Measurements from ENCODE around the gene GPX8.

DNA sequence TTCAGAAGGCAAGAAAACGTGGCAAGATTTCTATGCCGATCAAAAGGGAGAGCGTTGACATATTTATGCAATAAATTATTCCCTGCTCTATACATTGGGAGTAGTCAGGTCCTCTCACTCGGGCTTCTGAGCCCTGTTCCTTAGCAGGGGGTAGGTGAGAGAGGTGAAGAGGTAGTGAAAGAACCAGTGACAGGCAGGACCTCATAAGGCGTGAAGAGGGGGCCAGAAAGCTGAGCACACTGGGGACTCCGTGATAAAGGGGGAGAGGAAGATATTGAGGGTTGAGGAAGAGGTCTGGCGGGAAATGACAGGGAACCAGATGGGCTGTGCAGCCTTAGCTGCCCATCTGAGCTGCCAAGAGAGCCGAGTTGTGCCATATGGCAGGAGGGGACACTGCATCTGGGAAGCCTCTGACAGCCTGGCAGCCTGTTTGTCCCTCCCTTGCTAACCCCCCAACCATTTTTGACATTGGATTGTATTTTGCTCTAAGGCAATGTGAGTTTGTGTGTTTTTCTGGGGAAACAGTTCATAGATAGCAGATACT is 13.8 kb downstream of the GPX8 start:
- TF ChIP-seq, protein P1, sequence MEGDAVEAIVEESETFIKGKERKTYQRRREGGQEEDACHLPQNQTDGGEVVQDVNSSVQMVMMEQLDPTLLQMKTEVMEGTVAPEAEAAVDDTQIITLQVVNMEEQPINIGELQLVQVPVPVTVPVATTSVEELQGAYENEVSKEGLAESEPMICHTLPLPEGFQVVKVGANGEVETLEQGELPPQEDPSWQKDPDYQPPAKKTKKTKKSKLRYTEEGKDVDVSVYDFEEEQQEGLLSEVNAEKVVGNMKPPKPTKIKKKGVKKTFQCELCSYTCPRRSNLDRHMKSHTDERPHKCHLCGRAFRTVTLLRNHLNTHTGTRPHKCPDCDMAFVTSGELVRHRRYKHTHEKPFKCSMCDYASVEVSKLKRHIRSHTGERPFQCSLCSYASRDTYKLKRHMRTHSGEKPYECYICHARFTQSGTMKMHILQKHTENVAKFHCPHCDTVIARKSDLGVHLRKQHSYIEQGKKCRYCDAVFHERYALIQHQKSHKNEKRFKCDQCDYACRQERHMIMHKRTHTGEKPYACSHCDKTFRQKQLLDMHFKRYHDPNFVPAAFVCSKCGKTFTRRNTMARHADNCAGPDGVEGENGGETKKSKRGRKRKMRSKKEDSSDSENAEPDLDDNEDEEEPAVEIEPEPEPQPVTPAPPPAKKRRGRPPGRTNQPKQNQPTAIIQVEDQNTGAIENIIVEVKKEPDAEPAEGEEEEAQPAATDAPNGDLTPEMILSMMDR (IDR thresholded peaks at IDR 0.05; ENCODE audit: low read depth, low read length, poor library complexity, severe bottlenecking): no peak
- no peak for TF ChIP-seq EZH2phosphoT487 (IDR thresholded peaks at IDR 0.05; ENCODE audit: borderline replicate concordance, low read length)
